ENCODE results near the gene PEX14. TPM values are rescaled to one million over a fixed set of nuclear protein-coding genes. Genes with fewer than 3 reads are reported as not detected.

PEX14 gene
- total RNA-seq, 1 donor: 15.2 TPM

DNA sequence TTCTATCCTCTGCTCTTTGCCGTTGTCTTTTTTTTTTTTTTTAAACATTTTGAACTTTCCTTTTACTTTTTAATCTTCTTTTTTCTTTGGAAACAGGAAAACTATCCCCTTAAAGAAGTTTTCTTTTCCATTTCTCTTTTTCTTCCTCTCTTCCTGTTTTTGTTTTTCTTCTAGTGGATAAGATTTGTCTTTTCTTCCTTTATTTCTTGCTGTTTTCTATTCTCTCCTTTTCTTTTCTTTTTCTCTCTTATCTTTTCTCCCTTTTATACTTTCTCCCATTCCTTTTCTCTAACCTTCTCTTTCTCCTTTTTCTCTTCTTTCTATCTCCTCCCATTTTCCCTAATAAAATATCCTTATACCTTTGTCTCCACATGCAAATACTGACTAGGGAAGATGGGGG is 46.2 kb downstream of the PEX14 start:
- Histone ChIP-seq H3K27me3 (ENCODE audit: insufficient read depth, low read length) (no peaks in the 10 kb centered on the region), H3K4me2 (ENCODE audit: insufficient read depth, low read length) (no peak overlapping the region), H3K36me3 (ENCODE audit: insufficient read depth, low read length) (no peaks in the 10 kb centered on the region), H3K4me3 (ENCODE audit: insufficient read depth, low read length) (no peak overlapping the region), H4K20me1 (ENCODE audit: insufficient read depth, low read length) (peaks cover 18% of the 10 kb centered on the region), H3K9me3 (ENCODE audit: low read depth, low read length) (no peaks in the 10 kb centered on the region), H3K4me1 (ENCODE audit: insufficient read depth, low read length) (peaks cover 3% of the 10 kb centered on the region), H3K79me2 (ENCODE audit: insufficient read depth, low read length) (peaks cover 49% of the 10 kb centered on the region), H3K27ac (ENCODE audit: low read depth, low read length) (no peak overlapping the region), H2AFZ (ENCODE audit: low read length) (no peak overlapping the region)
- no peak for DNase-seq (ENCODE audit: insufficient read length, low spot score, missing footprints)
- TF ChIP-seq, protein P1, sequence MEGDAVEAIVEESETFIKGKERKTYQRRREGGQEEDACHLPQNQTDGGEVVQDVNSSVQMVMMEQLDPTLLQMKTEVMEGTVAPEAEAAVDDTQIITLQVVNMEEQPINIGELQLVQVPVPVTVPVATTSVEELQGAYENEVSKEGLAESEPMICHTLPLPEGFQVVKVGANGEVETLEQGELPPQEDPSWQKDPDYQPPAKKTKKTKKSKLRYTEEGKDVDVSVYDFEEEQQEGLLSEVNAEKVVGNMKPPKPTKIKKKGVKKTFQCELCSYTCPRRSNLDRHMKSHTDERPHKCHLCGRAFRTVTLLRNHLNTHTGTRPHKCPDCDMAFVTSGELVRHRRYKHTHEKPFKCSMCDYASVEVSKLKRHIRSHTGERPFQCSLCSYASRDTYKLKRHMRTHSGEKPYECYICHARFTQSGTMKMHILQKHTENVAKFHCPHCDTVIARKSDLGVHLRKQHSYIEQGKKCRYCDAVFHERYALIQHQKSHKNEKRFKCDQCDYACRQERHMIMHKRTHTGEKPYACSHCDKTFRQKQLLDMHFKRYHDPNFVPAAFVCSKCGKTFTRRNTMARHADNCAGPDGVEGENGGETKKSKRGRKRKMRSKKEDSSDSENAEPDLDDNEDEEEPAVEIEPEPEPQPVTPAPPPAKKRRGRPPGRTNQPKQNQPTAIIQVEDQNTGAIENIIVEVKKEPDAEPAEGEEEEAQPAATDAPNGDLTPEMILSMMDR (IDR thresholded peaks at IDR 0.05; ENCODE audit: extremely low read depth, low read depth, low read length): no peak

- DNase-seq (ENCODE audit: insufficient read length, low spot score, missing footprints): no peak
- TF ChIP-seq, protein P1 (IDR thresholded peaks at IDR 0.05; ENCODE audit: extremely low read depth, low read depth, low read length): no peak
- Histone ChIP-seq H3K4me2 (ENCODE audit: insufficient read depth, low read length) (no peak overlapping the region), H4K20me1 (ENCODE audit: insufficient read depth, low read length) (peaks cover 12% of the 10 kb centered on the region), H3K4me3 (ENCODE audit: insufficient read depth, low read length) (no peak overlapping the region), H3K79me2 (ENCODE audit: insufficient read depth, low read length) (peaks cover 42% of the 10 kb centered on the region), H3K4me1 (ENCODE audit: insufficient read depth, low read length) (peaks cover 3% of the 10 kb centered on the region), H3K9me3 (ENCODE audit: low read depth, low read length) (no peaks in the 10 kb centered on the region), H2AFZ (ENCODE audit: low read length) (no peak overlapping the region), H3K36me3 (ENCODE audit: insufficient read depth, low read length) (no peaks in the 10 kb centered on the region), H3K27ac (ENCODE audit: low read depth, low read length) (no peak overlapping the region), H3K27me3 (ENCODE audit: insufficient read depth, low read length) (no peaks in the 10 kb centered on the region)
Measured at GRCh38 chr1:10521537-10522157, 46.9 kb downstream of the PEX14 start.

GRCh38 chr1:10522322-10522860 is 47.6 kb downstream of the PEX14 start:
- TF ChIP-seq, protein P1 (IDR thresholded peaks at IDR 0.05; ENCODE audit: extremely low read depth, low read depth, low read length): no peak
- peaks cover 34% of the 10 kb centered on the region for H3K79me2 ChIP-seq (ENCODE audit: insufficient read depth, low read length)
- no peak for DNase-seq (ENCODE audit: insufficient read length, low spot score, missing footprints)
- no peak overlapping the region for H3K4me2 ChIP-seq (ENCODE audit: insufficient read depth, low read length)
- H4K20me1 ChIP-seq (ENCODE audit: insufficient read depth, low read length): peaks cover 5% of the 10 kb centered on the region
- H3K4me1 ChIP-seq (ENCODE audit: insufficient read depth, low read length): peaks cover 3% of the 10 kb centered on the region
- no peaks in the 10 kb centered on the region for H3K27me3 ChIP-seq (ENCODE audit: insufficient read depth, low read length)
- H3K36me3 ChIP-seq (ENCODE audit: insufficient read depth, low read length): no peaks in the 10 kb centered on the region
- no peak overlapping the region for H3K27ac ChIP-seq (ENCODE audit: low read depth, low read length)
- no peak overlapping the region for H2AFZ ChIP-seq (ENCODE audit: low read length)
- H3K9me3 ChIP-seq (ENCODE audit: low read depth, low read length): no peaks in the 10 kb centered on the region
- H3K4me3 ChIP-seq (ENCODE audit: insufficient read depth, low read length): no peak overlapping the region

DNA sequence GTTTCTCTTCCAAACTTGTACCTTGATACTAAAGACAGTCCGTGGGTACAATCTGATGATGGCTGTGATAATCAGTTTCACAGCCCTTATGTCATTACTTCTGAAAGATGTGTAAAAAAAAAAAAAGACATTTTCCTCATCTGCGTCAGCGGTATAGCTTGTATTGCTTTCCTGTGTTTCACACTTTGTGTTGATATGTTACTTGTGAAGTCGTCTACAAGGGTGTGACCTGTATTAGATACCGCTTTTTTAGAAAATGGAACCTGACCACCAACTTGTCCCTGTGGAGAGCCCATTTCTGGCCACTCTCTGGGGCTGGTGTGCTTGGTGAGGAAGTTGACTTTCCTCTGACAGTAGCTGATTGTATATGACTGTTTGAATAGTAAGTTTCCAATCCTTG is 50.5 kb downstream of the PEX14 start:
- Histone ChIP-seq H3K79me2 (ENCODE audit: insufficient read depth, low read length) (peaks cover 15% of the 10 kb centered on the region), H3K4me3 (ENCODE audit: insufficient read depth, low read length) (no peak overlapping the region), H4K20me1 (ENCODE audit: insufficient read depth, low read length) (peaks cover 7% of the 10 kb centered on the region), H3K27me3 (ENCODE audit: insufficient read depth, low read length) (no peaks in the 10 kb centered on the region), H3K9me3 (ENCODE audit: low read depth, low read length) (no peaks in the 10 kb centered on the region), H3K4me1 (ENCODE audit: insufficient read depth, low read length) (peaks cover 26% of the 10 kb centered on the region), H2AFZ (ENCODE audit: low read length) (no peak overlapping the region), H3K4me2 (ENCODE audit: insufficient read depth, low read length) (no peak overlapping the region), H3K36me3 (ENCODE audit: insufficient read depth, low read length) (no peaks in the 10 kb centered on the region), H3K27ac (ENCODE audit: low read depth, low read length) (no peak overlapping the region)
- TF ChIP-seq, protein P1 (IDR thresholded peaks at IDR 0.05; ENCODE audit: extremely low read depth, low read depth, low read length): no peak
- no peak for DNase-seq (ENCODE audit: insufficient read length, low spot score, missing footprints)

Data from osteoblast (primary cell).